GM13976 (cell line): ENCODE measurements around the gene OR52K2.

Experiments
- DNase-seq: peaks from one replicate; pipeline ENCODE4 v3.0.0; 2012; ENCODE audit warnings: low spot score
- in situ Hi-C: fragments of 300-500 bp; cut with MboI; formaldehyde crosslinking; loops from one replicate; pipeline ENCODE4 v1.12.0; 2022; ENCODE audit warnings: low sequenced_read_pairs, mixed read lengths, inconsistent platforms; ENCODE audit not compliant: unreplicated experiment
- TF ChIP-seq, protein P1 (sequence below): IDR thresholded peaks from 2 replicates; pipeline ENCODE4 v1.5.1; 2012; ENCODE audit warnings: borderline replicate concordance, mild to moderate bottlenecking; ENCODE audit not compliant: insufficient read depth; ENCODE audit errors: extremely low read depth, missing control alignments, control extremely low read depth

Gene OR52K2

DNA sequence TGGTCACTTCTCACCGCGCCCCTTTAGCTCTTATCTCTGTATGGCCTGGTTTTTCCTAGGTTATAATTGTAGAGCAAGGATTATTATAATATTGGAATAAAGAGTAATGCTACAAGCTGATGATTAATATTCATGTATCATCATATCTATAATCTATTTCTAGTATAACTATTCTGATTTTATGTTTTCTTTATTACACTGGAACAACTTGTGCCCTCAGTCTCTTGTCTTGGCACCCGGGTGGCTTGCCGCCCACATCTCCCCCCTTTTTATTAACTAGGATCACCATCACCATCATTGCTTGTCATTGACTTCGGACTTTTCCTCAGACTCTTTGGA, 44.4 kb downstream of the OR52K2 start:
- DNase-seq, result no peak
- TF ChIP-seq, protein P1, sequence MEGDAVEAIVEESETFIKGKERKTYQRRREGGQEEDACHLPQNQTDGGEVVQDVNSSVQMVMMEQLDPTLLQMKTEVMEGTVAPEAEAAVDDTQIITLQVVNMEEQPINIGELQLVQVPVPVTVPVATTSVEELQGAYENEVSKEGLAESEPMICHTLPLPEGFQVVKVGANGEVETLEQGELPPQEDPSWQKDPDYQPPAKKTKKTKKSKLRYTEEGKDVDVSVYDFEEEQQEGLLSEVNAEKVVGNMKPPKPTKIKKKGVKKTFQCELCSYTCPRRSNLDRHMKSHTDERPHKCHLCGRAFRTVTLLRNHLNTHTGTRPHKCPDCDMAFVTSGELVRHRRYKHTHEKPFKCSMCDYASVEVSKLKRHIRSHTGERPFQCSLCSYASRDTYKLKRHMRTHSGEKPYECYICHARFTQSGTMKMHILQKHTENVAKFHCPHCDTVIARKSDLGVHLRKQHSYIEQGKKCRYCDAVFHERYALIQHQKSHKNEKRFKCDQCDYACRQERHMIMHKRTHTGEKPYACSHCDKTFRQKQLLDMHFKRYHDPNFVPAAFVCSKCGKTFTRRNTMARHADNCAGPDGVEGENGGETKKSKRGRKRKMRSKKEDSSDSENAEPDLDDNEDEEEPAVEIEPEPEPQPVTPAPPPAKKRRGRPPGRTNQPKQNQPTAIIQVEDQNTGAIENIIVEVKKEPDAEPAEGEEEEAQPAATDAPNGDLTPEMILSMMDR, result no peak
- in situ Hi-C loops, result no loop called here

DNA sequence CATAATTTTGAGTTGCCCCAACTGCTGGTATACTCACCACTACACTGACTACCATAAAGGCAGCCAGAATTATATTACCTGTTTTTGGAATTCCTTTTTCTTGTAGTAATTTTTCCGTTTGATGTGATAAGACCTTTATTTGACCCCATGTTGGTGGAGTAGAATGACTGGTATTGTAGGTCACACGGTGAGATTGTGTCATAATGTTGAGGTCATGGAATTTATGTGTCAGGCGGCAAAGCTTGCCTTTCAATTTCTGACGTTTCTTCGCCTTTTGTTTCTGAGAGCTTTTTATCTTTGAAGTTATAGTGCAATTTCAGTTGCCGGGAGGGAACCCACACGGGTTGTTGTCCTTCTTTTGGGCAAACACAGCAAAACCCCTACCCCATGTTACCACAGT, 46.4 kb downstream of the OR52K2 start:
- TF ChIP-seq, protein P1, result no peak
- in situ Hi-C loops, result no loop called here
- no peak for DNase-seq

DNA sequence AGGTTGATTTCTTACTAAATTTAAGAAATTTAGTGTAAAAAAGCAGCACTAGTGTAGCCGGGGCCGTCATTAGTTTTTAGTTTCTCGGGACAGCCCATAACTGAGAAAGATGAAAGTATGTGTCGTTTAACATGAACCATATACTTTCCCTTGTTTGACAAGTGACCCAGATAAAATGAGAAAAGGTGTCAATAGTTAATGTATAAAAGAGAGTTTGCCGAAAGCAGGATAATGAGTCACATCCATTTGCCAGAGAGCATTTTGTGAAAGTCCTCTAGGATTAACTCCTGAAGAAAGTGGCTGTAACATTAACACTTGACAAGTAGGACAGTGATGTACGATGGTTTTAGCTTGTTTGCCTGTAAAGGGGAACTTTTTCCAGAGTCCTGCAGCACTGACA, 46.9 kb downstream of the OR52K2 start:
- no peak for DNase-seq
- in situ Hi-C loops, result no loop called here
- TF ChIP-seq, protein P1, result no peak

DNA sequence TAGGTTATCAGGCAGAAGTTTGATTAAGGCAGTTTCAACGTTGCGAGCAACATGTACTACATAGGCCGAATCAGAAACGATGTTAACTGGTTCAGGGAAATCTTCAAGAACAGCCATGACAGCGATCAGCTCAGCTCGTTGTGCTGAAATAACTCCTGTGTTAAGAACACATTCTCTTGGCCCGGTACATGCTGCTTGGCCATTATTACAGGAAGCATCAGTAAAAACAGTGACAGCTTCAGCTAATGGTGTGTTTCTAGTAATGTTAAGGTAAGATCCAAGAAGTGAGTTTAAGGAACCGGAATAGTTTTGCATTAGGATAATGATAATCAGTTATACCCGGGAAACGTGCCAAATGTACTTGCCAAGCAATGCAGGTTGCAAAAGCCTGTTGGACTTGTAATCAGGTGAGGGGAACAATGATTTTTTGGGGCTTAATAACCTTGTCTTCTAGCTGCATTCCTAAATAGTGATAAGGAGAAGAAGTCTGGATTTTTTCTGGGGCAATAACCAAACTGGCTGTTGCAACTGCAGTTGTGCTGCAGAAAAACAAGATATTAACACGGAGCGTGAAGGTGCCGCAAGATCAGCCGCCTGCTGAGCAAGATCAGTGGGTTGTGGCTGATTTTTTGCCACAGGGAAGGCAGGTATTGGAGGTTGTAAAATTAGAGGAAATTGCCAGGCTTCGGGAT, 47.6 kb downstream of the OR52K2 start:
- no peak for DNase-seq
- TF ChIP-seq, protein P1, result no peak
- in situ Hi-C loops, result no loop called here
